Mammary epithelial cell (primary cell): ENCODE measurements around the gene KIAA1586.
"Not testable (repeated sequence)": the region's sequence is repeated elsewhere in the genome, so short reads cannot be mapped to it uniquely, and the experiment has no call there.

Experiments used
- CTCF ChIP-seq, 2 donors: IDR thresholded peaks in 1 of 2; conservative IDR thresholded peaks in 1 of 2; 2 replicates each; pipeline ENCODE4 v1.5.1; 2011 to 2012; ENCODE audit warnings: inconsistent platforms in 2 of 2, low read length in 2 of 2, mild to moderate bottlenecking in 2 of 2, control low read depth in 1 of 2, low read depth in 1 of 2; ENCODE audit not compliant: insufficient read depth in 1 of 2; ENCODE audit errors: extremely low read depth in 1 of 2
- EZH2 ChIP-seq: IDR thresholded peaks from 2 replicates; pipeline ENCODE4 v1.6.1; 2012; ENCODE audit warnings: low read length, inconsistent platforms, borderline replicate concordance

GRCh38 chr6:57046332-57047256 is at the start of gene KIAA1586:
- not testable (repeated sequence) for TF ChIP-seq CTCF (conservative IDR thresholded peaks at IDR 0.05 in 1 of 2, IDR thresholded peaks at IDR 0.05 in 1 of 2; ENCODE audit: extremely low read depth in 1 of 2, insufficient read depth in 1 of 2, low read depth in 1 of 2, low read length in 2 of 2); EZH2
